Activated CD4-positive, alpha-beta T cell treated with anti-CD3 and anti-CD28 coated beads, Interleukin-2, amount 50 U/mL, for 4 hours (primary cell): ENCODE measurements around the gene NTRK1.
"Not testable (repeated sequence)": the region's sequence is repeated elsewhere in the genome, so short reads cannot be mapped to it uniquely, and the experiment has no call there.

Source experiments
- DNase-seq, 2 experiments: peaks; one replicate each; pipeline ENCODE4 v3.0.0-alpha.2; 2020

NTRK1 gene

DNA sequence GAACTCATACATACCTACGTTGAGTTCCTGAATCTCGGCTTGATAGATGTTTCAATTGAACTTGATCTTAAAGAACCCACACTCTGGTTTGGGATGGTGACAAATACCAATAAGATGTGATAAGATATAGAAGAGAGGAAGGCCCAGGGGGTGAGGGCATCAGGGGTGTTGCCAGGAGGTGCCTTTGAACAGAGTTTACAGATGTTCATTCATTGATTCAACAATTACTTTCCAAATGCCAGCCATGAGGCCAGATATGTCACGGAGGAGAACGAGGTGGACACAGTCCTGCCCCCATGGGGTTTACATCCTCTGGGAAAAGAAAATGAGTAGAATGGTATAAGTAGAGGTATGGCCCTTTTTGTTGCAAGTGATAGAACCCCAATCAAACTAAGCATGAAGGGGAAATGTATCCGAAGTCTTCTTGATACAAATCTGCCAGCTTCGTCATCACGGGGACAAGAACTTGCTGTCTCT, 60.4 kb downstream of the NTRK1 start:
- DNase-seq = no peak

DNA sequence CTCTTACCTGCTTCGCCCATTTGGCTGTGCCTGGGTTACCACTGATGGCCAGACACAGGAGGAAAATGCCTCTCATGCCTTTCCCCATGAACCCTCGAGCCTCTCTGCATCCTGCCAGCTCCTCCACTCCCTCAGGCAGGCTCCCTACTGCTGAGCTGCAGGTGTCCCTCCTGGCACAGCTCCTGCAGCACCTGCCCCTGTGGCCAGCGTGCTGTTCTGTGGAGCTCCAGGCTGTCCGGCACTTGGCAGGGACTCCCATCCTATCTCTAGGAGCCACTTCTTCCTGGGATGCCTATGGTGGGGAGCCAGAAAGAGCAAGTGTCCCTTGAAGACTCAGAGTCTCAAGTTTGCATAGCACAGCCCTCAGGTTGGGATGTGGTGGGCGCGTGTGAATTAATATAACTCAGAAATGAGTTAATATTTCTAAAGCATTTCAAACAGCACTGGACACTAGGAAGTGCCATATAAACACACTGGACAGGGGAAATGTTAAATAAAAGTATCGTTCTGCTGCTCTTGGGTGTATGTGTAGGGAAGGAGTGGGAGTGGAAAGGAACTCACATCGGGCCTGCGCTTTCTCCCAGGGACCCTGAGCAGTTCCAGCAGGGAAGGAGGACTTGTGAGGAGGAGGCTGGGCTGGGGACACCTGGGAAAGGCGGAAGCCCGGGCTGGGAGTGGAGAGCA, 62.5 kb downstream of the NTRK1 start:
- DNase-seq = no peak

DNA sequence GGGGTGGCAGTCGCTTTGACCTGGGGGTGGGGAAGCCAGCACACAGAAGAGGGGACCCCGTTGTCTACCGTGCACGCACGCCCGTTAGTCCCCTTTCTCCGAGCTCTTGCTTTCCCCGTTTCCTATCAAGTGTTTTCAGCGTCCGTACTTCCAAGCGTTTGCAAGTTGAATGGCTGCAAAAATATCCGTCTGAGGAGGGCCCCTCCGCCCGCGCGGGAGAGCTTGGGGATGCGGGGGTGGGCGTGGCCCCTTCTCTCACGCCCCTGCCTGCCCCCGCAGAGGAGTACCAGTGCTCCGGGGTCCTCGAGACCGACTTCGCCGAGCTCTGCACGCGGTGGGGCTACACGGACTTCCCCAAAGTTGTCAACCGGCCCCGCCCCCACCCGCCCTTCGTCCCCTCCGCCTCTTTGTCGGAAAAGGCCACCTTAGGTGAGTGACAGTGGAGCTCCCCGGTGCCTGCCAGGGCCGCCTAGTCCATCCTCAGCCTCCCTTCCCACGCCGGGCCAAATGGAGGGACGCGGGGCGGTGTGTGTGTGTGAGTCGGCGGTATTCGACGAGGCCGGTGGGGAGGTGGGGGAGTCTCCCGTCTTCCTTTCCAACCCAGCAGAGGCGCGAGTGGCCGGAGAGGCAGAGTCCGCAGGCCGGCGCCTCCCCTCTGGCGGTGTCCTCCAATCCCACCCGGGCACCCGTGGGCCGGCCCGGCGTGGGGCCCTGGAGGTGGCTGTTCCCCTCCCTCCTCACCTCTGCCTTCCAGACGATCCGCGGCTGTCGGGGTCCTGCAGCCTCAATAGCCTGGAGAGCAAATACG, 63.2 kb downstream of the NTRK1 start:
- DNase-seq = no peak

DNA sequence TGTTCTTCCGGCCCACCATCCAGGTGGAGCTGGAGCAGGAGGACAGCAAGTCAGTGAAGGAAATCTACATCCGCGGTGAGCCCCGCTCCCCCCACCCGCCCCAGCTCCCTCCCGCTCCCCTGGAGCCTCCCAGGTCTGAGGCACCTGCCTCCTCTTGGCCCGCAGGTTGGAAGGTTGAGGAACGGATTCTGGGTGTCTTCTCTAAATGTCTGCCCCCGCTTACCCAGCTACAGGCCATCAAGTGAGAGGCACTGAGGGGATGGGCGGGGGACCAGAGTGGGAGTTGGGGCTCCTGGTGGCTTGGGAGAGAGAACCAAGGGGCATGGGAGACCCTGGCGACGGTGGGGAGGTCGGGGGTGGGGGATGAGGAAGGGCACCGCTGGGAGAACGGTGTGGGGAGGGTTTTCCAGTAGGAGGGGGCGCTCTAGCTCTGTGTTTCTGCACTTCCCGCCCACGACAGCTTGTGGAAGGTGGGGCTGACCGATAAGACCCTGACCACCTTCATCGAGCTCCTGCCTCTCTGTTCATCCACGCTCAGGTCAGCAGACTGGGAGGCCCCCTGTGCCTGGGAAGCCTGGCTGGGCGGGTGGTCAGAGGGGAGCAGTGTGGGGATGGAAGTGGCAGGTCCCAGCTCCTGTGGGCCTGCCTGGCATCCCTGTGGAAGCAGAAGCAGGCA, 64.0 kb downstream of the NTRK1 start:
- no peak for DNase-seq

DNA sequence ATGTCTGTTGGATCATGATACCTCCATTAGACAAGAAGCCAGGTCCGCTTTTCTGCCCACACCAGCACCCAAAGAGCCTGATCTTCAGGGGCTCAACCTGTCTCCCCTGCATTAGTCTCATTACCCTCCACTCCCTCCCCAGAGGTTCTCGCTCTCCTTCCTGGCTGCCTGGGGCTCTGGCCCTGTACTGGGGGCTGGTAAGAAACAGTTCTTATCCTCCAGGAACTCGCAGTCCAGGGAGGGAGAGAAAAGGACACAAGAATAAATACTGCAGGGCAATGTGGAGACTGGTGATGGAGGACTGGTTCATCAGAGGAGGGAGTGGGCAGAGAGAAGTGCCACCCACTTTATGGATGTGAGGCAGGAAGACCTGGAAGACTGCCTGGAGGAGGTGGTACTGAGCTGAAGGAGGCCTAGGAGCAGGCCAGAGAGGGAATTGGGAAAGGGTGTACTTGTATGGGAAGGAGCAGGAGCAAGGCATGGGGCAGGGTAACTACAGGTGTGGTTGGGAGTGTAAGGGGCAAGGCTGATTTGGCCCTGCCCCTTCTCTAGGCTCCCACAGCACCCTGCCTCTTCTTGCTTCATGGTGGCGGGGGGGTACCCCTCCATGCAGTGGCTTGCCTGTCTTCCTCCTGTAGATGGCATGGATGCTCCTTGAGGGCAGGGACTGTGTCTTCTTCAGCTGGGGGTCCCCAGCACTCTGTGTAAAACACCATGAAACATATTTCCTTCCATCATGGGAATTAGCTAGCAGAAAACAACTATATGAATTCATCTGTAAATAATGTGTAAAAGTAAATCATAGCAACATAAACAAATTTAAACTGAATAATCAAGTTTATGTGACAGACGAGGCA, 64.7 kb downstream of the NTRK1 start:
- no peak for DNase-seq

DNA sequence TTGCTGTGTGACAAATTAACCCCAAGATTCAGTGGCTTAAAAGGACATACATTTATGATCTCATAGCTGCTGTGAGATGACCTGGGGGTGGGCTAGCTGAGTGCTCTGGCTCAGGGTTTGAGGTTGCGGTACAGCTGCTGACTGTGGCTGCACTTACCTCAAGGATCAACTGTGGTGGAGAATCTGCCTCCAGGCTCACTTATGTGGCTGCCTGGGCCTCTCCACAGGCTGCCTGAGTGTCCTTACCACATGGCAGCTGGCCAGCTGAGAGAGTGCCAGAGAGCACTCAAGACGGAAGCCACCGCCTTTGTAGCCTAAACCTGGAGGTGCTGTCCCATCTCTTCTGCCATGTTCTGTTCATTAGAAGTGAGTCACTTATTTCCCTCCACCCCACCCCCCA, 65.5 kb downstream of the NTRK1 start:
- DNase-seq = no peak

DNA sequence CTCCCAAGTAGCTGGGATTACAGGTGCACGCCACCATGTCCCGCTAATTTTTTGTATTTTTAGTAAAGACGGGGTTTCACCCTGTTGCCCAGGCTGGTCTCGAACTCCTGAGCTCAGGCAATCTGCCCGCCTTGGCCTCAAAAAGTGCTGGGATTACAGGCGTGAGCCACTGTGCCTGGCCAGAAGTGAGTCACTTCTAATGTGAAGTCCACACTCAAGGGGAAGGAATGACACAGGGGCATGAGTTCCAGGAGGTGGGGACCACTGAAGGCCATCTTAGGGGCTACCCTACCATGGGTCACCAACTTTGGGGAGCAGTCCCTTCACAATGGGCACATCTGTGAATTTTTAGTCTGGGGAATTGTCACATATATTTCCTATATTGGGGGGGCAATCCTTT, 66.0 kb downstream of the NTRK1 start:
- DNase-seq = not testable (repeated sequence)

DNA sequence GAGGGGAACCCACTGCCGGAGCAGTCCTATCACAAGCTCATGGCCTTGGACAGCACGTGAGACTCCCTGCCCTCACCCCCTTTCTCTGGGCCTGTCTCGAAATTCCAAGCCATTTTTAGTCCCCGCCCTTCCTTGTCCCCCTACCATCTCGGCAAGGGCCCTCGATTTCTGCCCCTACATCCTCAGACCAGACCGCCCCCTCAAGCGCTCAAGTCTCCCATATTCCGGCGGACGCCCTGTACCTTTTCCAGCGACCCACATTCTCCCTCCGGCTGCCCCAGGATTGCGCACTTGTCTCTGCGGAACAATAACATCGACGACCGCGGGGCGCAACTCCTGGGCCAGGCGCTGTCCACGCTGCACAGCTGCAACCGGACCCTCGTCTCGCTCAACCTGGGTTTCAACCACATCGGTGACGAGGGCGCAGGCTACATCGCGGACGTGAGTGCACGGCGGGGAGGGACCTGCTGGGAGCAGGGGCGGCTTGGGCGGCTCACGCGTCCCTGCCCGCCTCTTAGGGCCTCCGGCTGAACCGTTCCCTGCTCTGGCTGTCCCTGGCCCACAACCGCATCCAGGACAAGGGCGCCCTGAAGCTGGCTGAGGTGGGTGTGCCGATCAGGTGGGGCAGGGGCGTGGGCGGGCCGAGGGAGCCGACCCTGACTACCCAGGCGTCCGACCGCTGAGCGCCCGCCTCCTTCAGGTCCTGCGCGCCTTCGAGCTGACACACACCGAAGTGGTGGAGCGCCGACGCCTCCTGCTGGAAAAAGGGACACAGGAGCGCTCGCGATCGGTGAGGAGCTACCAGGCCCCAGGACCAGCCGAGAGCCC, 66.8 kb downstream of the NTRK1 start:
- peak; percentile 59 to 63 for DNase-seq

DNA sequence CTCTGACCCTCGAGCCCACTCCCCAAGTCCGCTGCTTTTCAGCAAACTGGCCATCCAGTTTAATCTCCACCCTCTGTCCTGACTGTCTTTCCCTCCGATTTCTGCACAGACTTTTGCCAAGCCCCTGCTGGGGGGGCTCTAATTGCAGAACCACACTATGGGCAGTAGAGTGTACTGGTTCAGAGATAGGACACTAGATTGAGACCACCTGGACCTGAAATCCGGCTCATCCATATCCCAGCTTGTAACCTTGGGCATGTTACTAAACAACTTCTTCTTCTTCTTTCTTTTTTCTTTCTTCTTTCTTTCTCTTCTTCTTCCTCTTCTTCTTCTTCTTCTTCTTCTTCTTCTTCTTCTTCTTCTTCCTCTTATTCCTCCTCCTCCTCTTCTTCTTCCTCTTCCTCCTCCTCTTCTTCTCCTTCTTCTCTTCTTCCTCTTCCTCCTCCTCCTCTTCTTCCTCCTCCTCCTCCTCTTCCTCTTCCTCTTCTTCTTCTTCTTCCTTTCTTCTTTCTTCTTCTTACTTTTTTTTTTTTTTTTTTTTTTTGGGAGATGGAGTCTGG, 67.5 kb downstream of the NTRK1 start:
- DNase-seq = no peak

DNA sequence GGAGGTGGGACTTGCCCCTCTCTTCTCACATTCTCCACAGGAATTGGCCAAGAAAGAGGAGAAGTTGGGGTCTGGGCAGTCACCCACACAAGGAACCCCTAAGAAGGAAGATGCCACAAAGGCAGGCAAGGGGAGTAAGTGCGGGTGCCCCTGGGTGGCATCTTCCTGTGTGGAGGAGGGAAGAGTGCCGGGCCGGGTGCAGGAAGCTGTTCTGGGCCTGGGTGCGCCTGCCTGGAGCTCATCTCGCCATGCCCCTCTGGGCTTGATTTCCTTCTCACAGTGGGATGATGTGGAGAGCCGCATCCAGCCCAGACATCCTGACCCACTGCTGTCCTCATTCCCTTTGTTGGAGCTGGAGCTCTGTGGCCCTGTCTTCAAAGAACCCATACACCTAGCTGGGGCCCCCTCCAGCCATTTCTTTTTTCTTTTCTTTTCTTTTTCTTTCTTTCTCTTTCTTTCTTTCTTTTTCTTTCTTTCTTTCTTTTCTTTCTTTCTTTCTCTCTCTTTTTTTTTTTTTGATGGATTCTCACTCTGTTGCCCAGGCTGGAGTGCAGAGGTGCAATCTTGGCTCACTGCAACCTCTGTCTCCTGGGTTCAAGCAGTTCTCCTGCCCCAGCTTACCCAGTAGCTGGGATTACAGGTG, 69.1 kb downstream of the NTRK1 start:
- no peak for DNase-seq

DNA sequence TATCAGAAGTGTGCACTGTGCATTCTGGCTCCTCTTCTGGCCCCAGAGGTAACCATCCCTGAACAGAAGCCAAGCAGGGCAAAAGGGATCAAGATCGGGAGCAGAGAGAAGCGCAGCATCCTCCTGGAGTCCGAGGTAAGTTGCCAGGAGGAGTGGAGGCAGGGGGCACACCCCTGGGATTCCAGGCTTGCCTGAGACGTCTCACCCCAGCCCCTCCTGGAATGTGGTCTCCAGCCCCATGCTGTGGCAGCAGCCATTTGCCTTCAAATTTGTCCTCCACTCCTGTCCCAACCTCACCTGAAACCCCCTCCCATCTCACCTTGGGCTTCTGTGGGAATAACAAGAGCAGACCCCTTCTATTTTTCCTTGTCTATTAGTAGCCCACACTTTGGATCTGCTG, 69.8 kb downstream of the NTRK1 start:
- no peak for DNase-seq
